Stimulated activated CD8-positive, alpha-beta memory T cell treated with anti-CD3 and anti-CD28 coated beads, Interleukin-4, amount 100 ng/mL, for 48 hours (primary cell): ENCODE measurements around the gene CLTCL1.
"Not testable (repeated sequence)": the region's sequence is repeated elsewhere in the genome, so short reads cannot be mapped to it uniquely, and the experiment has no call there.

Source experiments
- DNase-seq: peaks from one replicate; pipeline ENCODE4 v3.0.0-alpha.2; 2020

CLTCL1 gene

GRCh38 chr22:19290400-19291217 lies 910 bp downstream of the CLTCL1 start:
- DNase-seq: peak; percentile 25

- DNase-seq: peak; percentile 44
Measured at GRCh38 chr22:19289475-19290161, 1.9 kb downstream of the CLTCL1 start.

DNA sequence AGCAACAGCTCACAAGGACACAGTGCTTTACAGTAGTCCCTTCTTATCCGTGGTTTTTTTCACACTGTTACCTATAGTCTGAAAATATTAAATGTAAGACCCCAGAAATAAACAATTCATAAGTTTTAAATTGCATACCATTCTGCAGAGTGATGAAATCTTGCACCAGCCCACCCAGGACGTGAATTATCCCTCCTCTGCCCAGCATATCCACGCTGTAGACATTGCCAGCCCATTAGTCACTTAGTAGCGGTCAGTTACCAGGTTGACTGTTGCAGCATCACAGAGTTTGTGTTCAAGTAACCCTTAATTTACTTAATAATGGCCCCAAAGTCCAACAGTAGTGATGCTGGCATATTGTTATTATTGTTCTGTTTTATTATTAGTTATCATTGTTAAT lies 3.6 kb downstream of the CLTCL1 start:
- no peak for DNase-seq

GRCh38 chr22:19287076-19287707 lies 4.3 kb downstream of the CLTCL1 start:
- DNase-seq: no peak

GRCh38 chr22:19285831-19286230 lies 5.7 kb downstream of the CLTCL1 start:
- DNase-seq: no peak

DNA sequence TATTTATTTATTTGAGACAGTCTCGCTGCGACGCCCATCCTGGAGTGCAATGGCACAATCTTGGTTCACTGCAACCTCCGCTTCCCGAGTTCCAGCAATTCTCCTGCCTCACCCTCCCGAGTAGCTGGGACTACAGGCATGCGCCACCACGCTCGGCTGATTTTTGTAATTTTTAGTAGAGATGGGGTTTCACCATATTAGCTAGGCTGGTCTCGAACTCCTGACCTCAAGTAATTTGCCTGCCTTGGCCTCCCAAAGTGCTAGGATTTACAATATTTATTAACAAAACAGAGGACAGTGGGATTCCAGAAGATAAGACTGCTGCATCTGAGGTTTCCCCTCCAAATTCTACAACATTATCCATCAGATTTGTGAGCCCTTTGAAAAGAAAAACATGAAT lies 12.4 kb downstream of the CLTCL1 start:
- DNase-seq: not testable (repeated sequence)

- no peak for DNase-seq
Measured at GRCh38 chr22:19277785-19278184, 13.7 kb downstream of the CLTCL1 start.

- DNase-seq: no peak
Measured at GRCh38 chr22:19275919-19276600, 15.5 kb downstream of the CLTCL1 start.

- DNase-seq: no peak
Measured at GRCh38 chr22:19275513-19275912, 16.0 kb downstream of the CLTCL1 start.

DNA sequence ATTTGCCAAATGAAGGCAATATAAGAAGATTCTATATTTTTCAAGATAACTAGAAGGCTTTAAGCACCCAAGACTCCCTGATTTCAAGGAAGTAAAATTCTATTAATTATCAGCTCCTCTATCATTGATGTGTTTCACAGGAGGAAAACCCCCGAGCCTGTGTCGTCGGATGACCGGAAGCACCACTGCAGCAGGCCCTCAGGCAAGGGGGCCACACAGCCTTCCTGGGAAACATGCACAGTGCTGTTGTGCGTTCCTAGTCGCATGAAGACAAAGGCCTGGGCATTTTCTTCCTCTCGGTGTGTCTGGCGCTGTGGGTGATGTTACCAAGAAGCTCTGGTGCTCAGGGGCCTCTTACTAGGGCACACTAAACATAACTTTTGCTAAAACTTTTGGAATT lies 16.4 kb downstream of the CLTCL1 start:
- DNase-seq: no peak

DNA sequence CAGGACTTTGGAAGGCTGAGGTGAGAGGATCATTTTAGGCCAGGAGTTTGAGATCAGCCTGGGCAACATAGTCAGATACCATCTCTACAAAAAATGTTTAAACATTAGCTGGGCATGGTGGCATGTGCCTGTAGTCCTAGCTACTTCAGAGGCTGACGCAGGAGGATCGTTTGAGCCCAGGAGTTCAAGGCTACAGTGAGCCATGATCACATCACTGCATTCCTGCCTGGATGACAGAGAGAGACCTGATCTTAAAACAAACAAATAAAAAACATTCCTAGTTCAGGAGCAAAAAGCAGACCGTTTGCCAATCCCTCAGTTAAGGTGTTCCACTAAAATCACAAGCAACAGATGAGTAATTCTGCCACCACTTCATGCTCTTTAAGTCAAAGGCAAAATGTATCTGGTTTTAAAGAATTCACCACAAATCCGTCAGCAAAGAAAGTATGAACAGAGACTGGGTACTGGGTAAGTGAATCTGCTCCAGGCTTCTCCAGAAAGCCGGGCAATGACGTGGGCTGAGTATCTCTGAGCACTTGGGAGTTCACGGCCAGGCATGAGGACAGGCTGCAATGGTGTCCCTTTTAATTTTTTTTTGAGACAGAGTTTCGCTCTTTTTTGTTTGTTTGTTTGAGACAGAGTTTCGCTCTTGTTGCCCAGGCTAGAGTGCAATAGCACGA lies 19.5 kb downstream of the CLTCL1 start:
- no peak for DNase-seq

DNA sequence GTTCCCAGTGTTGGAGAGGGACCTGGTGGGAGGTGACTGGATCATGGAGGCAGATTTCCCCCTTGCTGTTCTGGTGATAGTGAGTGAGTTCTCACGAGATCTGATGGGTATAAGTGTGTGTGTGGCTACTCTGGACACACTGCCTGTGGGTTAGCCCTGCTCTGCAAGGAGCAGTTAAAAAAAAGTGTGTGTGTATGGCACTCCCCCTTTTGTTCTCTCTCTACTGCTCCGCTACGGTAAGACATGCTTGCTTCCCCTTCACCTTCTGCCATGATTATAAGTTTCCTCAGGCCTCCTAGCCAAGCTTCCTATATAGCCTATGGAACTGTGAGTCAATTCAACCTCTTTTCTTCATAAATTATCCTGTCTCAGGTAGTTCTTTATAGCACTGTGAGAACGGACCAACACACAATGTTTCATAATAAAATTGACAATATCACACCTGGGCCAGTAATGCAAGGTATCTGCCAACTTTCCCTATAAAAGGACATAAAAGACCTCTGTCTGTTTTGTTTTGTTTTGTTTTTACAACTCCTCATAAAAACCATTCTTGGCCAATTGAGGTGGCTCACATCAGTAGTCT lies 20.2 kb downstream of the CLTCL1 start:
- DNase-seq: no peak

- no peak for DNase-seq
Measured at GRCh38 chr22:19270873-19271272, 20.6 kb downstream of the CLTCL1 start.

DNA sequence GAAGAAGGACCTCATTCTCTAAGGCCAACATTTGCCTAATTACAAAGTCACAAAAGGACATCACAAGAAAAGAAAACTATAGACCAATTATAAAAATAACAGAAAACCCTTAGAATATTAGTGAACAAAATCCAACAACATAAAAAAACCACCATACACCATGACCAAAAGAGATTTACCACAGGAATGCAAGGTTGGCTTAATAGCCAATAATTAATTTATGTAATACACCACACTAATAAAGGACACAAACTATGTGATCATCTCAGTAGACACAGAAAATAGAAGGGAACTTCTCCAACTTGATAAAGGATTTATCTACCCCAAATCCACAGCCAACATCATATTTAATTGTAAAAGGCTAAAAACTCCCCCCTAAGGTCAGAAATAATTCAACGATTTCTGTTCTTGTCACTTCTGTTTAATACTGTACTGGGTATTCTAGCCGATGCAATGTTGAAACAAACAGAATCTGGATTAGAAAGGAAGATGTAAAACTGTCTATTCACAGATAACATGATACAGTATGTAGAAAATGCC lies 24.9 kb downstream of the CLTCL1 start:
- no peak for DNase-seq

DNA sequence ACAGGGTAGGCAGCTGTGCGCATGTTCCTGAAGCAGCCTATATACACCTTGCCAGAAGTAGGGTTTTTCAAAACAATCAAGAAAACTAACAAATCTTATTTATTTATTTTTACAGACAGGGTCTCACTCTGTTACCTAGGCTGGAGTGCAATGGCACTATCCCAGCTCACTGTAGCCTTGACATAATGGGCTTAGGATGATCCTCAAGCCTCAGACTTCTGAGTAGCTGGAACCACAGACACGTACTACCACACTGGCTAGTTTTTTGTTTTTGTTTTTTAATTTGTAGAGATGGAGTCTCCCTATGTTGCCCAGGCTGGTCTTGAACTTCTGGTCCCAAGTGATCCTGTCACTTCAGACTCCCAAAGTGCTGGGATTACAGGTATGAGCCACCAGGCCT lies 25.7 kb downstream of the CLTCL1 start:
- DNase-seq: no peak

DNA sequence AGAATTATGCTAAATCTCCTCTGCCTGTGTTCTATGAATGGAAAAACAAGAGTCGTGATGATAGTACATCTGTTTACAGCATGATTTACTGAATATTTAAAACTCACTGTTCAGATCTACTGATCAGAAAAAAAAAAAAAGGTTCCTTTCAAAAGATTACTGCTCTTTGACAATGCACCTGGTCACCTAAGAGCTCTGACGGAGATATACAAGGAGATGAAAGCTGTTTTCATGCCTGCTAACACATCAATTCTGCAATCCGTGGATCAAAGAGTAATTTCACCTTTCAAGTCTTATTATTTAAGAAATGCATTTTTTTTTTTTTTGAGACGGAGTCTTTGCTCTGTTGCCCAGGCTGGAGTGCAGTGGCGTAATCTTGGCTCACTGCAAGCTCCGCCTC lies 30.7 kb downstream of the CLTCL1 start:
- no peak for DNase-seq

DNA sequence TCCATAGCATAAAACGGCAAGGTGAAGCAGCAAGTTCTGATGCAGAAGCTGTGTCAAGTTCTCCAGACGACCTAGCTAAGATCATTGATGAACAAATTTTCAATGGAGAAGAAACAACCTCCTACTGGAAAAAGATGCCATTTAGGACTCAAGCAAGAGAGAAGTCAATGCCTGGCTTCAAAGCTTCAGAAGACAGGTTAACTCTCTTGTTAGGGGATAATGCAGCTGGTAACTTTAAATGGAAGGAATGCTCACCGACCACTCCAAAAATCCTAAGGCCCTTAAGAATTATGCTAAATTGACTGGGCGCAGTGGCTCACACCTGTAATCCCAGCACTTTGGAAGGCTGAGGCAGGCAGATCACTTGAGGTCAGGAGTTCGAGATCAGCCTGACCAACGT lies 31.3 kb downstream of the CLTCL1 start:
- DNase-seq: no peak

DNA sequence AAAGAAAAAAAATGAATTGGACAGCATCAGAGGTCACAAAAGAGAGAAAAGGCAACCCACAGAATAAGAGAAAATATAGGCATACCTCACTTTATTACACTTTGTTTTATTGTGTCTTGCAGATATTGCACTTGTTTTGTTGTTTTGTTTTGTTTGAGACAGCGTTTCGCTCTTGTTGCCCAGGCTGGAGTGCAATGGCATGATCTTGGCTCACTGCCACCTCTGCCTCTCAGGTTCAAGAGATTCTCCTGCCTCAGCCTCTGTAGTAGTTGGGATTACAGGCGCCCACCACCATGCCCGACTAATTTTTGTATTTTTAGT lies 32.6 kb downstream of the CLTCL1 start:
- not testable (repeated sequence) for DNase-seq

DNA sequence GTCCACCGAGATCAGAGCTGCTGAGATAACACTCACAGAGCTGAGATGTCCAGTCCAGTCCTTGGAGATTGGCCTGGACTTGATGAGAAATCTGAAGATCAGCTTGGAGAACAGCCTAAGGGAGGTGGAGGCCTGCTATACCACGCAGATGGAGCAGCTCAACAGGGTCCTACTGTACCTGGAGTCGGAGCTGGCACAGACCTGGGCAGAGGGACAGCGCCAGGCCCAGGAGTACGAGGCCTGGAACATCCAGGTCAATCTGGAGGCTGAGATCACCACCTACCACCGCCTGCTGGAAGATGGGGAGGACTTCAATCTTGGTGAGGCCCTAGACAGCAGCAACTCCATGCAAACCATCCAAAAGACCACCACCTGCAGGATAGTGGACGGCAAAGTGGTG lies 33.1 kb downstream of the CLTCL1 start:
- no peak for DNase-seq

GRCh38 chr22:19256362-19256761 lies 35.2 kb downstream of the CLTCL1 start:
- DNase-seq: not testable (repeated sequence)

DNA sequence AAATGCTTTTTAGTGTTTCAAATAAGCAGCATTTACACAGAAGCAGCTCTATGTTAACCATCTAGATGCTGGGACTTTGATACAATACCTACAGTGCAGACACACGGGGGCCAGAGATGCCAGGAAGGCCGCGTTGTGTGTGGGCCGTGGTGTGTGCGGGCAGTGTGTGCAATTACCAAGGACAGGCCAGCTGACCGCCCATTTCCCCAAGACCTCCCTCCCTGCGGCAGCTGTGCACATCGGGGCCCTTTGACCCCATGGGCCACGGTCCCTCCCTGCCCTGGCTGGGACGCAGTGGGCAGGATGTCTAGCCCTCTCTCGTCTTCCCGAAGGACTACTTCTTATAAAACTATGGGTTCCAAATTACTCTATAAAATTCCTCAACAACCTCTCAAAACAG lies 38.4 kb downstream of the CLTCL1 start:
- no peak for DNase-seq
